GM06990 (cell line): ENCODE results near the gene CNKSR2.

ENCODE experiments used
- DNase-seq: peaks from one replicate; pipeline ENCODE4 v3.0.0-alpha.2; 2011; ENCODE audit not compliant: insufficient read length; ENCODE audit errors: extremely low read depth
- H3K27me3 ChIP-seq: replicated peaks from 2 replicates; pipeline ENCODE4 v1.6.0; 2011; ENCODE audit warnings: low read length; ENCODE audit not compliant: control insufficient read depth, insufficient read depth
- H3K36me3 ChIP-seq: 2 replicates; pipeline ENCODE4 v1.5.1; 2011; ENCODE audit warnings: low read length; ENCODE audit not compliant: control insufficient read depth, insufficient read depth
- H3K4me3 ChIP-seq: replicated peaks from 2 replicates; pipeline ENCODE4 v1.5.1; 2011; ENCODE audit warnings: low read depth, mild to moderate bottlenecking, control low read depth, low read length
- CTCF ChIP-seq: IDR thresholded peaks from 2 replicates; pipeline ENCODE4 v1.5.1; 2011; ENCODE audit warnings: low read length, control low read depth, mild to moderate bottlenecking, inconsistent platforms; ENCODE audit not compliant: insufficient read depth, poor library complexity, severe bottlenecking

Gene CNKSR2

GRCh38 chrX:21408788-21409187, 34.6 kb downstream of the CNKSR2 start:
- Histone ChIP-seq H3K27me3 (no peaks in the 10 kb centered on the region), H3K4me3 (no peak overlapping the region), H3K36me3 (no peaks in the 10 kb centered on the region)
- no peak for DNase-seq
- TF ChIP-seq CTCF = no peak

- Histone ChIP-seq H3K4me3 (no peak overlapping the region), H3K36me3 (no peaks in the 10 kb centered on the region), H3K27me3 (no peaks in the 10 kb centered on the region)
- no peak for TF ChIP-seq CTCF
- no peak for DNase-seq
Measured at GRCh38 chrX:21412029-21412428, 37.8 kb downstream of the CNKSR2 start.

- no peak for DNase-seq
- TF ChIP-seq CTCF = no peak
- no peak overlapping the region for H3K4me3 ChIP-seq
Measured at GRCh38 chrX:21412883-21413282, 38.7 kb downstream of the CNKSR2 start.

GRCh38 chrX:21427086-21427485, 52.9 kb downstream of the CNKSR2 start:
- no peak for DNase-seq
- H3K36me3 ChIP-seq = no peaks in the 10 kb centered on the region
- H3K4me3 ChIP-seq = no peak overlapping the region
- no peak for TF ChIP-seq CTCF
- no peaks in the 10 kb centered on the region for H3K27me3 ChIP-seq

More at GRCh38 chrX:21412883-21413282, 38.7 kb downstream of the CNKSR2 start:
- no peaks in the 10 kb centered on the region for H3K36me3 ChIP-seq
- H3K27me3 ChIP-seq = no peaks in the 10 kb centered on the region

- H3K4me3 ChIP-seq = no peak overlapping the region
- no peak for TF ChIP-seq CTCF
- no peak for DNase-seq
- H3K27me3 ChIP-seq = no peaks in the 10 kb centered on the region
- no peaks in the 10 kb centered on the region for H3K36me3 ChIP-seq
Measured at GRCh38 chrX:21437036-21437435, 62.8 kb downstream of the CNKSR2 start.

- TF ChIP-seq CTCF = no peak
- Histone ChIP-seq H3K27me3 (no peaks in the 10 kb centered on the region), H3K4me3 (no peak overlapping the region), H3K36me3 (no peaks in the 10 kb centered on the region)
- peak; percentile 7 for DNase-seq
Measured at GRCh38 chrX:21438792-21439191, 64.6 kb downstream of the CNKSR2 start.
